GM23338 (cell line): ENCODE measurements around the gene SRGAP2C. TPM values are rescaled to one million over a fixed set of nuclear protein-coding genes. Genes with fewer than 3 reads are reported as not detected.
"Not testable (repeated sequence)": the region's sequence is repeated elsewhere in the genome, so short reads cannot be mapped to it uniquely, and the experiment has no call there.

Experiments
- ATAC-seq: fragments of 200-7000 bp; cut with Tn5 transposase; 3 replicates; pipeline ENCODE4 v1.9.1; 2020
- DNase-seq: peaks from one replicate; pipeline ENCODE4 v3.0.0-alpha.2; 2015; ENCODE audit warnings: low spot score
- H2AFZ ChIP-seq: fragments of 200-600 bp; sonication (generic); 2 replicates; pipeline ENCODE4 v1.8.0; 2016; ENCODE audit warnings: antibody characterized with exemption, mild to moderate bottlenecking, moderate library complexity
- H3F3A ChIP-seq: fragments of 200-600 bp; sonication (generic); replicated peaks from 2 replicates; pipeline ENCODE4 v1.8.0; 2017; ENCODE audit warnings: antibody characterized with exemption, mixed run types, low read depth
- H3K27ac ChIP-seq: fragments of 200-600 bp; sonication (generic); 2 replicates; pipeline ENCODE4 v1.6.1; 2016; ENCODE audit warnings: low read depth
- H3K27me3 ChIP-seq: fragments of 200-600 bp; sonication (generic); 2 replicates; pipeline ENCODE4 v1.8.0; 2016; ENCODE audit warnings: mild to moderate bottlenecking, mixed run types, moderate library complexity; ENCODE audit not compliant: insufficient read depth
- H3K36me3 ChIP-seq: fragments of 200-600 bp; sonication (generic); 2 replicates; pipeline ENCODE4 v1.8.0; 2016; ENCODE audit warnings: mild to moderate bottlenecking; ENCODE audit not compliant: insufficient read depth
- H3K4me1 ChIP-seq: fragments of 200-600 bp; sonication (generic); 2 replicates; pipeline ENCODE4 v1.8.0; 2016; ENCODE audit warnings: mild to moderate bottlenecking, moderate library complexity; ENCODE audit not compliant: insufficient read depth
- H3K4me2 ChIP-seq: fragments of 200-600 bp; sonication (generic); 2 replicates; pipeline ENCODE4 v1.7.1; 2017; ENCODE audit warnings: mixed run types
- H3K4me3 ChIP-seq: fragments of 200-600 bp; sonication (generic); 2 replicates; pipeline ENCODE4 v1.6.1; 2016; ENCODE audit warnings: mixed run types
- H3K79me2 ChIP-seq: fragments of 200-600 bp; sonication (generic); replicated peaks from 2 replicates; pipeline ENCODE4 v1.8.0; 2017; ENCODE audit warnings: mild to moderate bottlenecking; ENCODE audit not compliant: insufficient read depth
- H3K9me2 ChIP-seq: fragments of 200-600 bp; sonication (generic); 2 replicates; pipeline ENCODE4 v1.8.0; 2017; ENCODE audit not compliant: insufficient read depth
- H4K20me1 ChIP-seq: fragments of 200-600 bp; sonication (generic); replicated peaks from 2 replicates; pipeline ENCODE4 v1.8.0; 2017; ENCODE audit warnings: mild to moderate bottlenecking; ENCODE audit not compliant: insufficient read depth
- H3K27ac Mint-ChIP-seq: 2 replicates; pipeline ENCODE4 v1.8.0; 2020; ENCODE audit warnings: inconsistent platforms, mild to moderate bottlenecking, moderate library complexity, mixed read lengths
- H3K27me3 Mint-ChIP-seq: 3 replicates; pipeline ENCODE4 v1.8.0; 2022; ENCODE audit warnings: low read depth, mild to moderate bottlenecking, moderate library complexity, mixed read lengths, inconsistent platforms; ENCODE audit not compliant: insufficient read depth, poor library complexity
- H3K36me3 Mint-ChIP-seq: 3 replicates; pipeline ENCODE4 v1.8.0; 2021; ENCODE audit warnings: low read depth, mild to moderate bottlenecking, inconsistent platforms, moderate library complexity, mixed read lengths
- H3K4me1 Mint-ChIP-seq: 3 replicates; pipeline ENCODE4 v1.8.0; 2020; ENCODE audit warnings: mild to moderate bottlenecking, inconsistent platforms, mixed read lengths
- H3K4me3 Mint-ChIP-seq: 3 replicates; pipeline ENCODE4 v1.8.0; 2021; ENCODE audit warnings: moderate library complexity, mild to moderate bottlenecking, inconsistent platforms, mixed read lengths
- H3K9me3 Mint-ChIP-seq: 3 replicates; pipeline ENCODE4 v1.8.0; 2020; ENCODE audit warnings: moderate library complexity, mild to moderate bottlenecking, inconsistent platforms, mixed read lengths
- polyA plus RNA-seq: library from polyadenylated mRNA; unstranded; fragments of >200 nt; fragmentation: Nextera tagmentation; extraction: Ambion mirVana; gene quantifications from 2 replicates; pipeline ENCODE4 v1.2.1, GENCODE V29; 2016
- total RNA-seq: library from RNA; depleted of rRNA; stranded (reverse); fragments of >200 nt; shearing (Covaris generic); gene quantifications from 2 replicates; pipeline ENCODE4 v1.2.3, GENCODE V29; 2014

SRGAP2C gene
- total and polyA plus RNA-seq, 2 experiments from 2014 or later, result 18.0 to 20.4 TPM

DNA sequence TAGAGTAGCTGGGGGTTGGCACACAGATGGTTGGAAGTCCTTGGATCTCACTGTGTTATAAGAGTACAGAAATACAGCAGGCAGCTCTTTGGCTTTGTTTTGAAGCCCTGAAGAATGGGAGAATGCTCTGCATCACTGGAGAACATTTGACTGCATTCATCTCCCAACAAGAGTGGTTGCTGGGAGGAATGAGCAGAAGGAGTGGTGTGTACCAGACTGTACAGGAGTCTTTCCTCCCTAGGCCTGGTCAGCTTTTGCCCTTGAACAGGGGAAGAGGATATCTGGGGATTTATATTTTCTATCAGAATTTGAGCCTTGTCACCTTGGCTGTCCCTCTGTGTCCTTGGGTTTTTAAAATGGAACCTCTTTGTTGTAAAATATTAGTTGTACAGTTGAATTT lies 69.8 kb downstream of the SRGAP2C start:
- not testable (repeated sequence) for H3K36me3 Mint-ChIP-seq, H3K27me3 Mint-ChIP-seq, H3F3A ChIP-seq, H3K27ac ChIP-seq, H3K4me2 ChIP-seq, H3K9me3 Mint-ChIP-seq, H3K36me3 ChIP-seq, H3K4me1 ChIP-seq, H3K4me1 Mint-ChIP-seq, H3K79me2 ChIP-seq, DNase-seq, ATAC-seq, H3K9me2 ChIP-seq, H3K4me3 ChIP-seq, H3K4me3 Mint-ChIP-seq, H3K27me3 ChIP-seq, H2AFZ ChIP-seq, H3K27ac Mint-ChIP-seq, H4K20me1 ChIP-seq

DNA sequence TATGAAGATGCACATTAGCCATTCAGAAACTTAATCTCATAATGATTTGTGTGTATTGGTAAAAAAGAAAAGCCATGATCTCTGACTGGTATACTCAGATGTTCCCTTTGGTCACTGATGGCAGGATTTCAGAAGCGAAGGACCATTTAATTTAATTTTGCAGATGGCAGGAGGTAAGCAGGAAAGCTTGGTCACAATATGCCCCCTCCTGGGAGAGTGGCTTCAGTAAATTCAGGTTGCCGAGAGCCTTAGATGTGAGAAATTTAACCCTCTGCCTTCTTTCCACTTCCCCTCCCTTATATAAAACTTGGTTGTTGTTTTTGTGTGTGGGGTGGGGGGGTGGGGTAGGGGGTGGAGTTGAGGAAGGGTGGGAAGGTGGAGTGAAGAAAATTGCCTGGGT lies 72.9 kb downstream of the SRGAP2C start:
- not testable (repeated sequence) for H3K4me1 Mint-ChIP-seq, H3K36me3 Mint-ChIP-seq, H3K4me1 ChIP-seq, H3K79me2 ChIP-seq, H3K36me3 ChIP-seq, H3K4me2 ChIP-seq, H3K27me3 ChIP-seq, H3K9me2 ChIP-seq, H3K4me3 Mint-ChIP-seq, H2AFZ ChIP-seq, H3F3A ChIP-seq, DNase-seq, H3K4me3 ChIP-seq, H3K27ac ChIP-seq, H3K27me3 Mint-ChIP-seq, H3K9me3 Mint-ChIP-seq, H3K27ac Mint-ChIP-seq, H4K20me1 ChIP-seq
- ATAC-seq, result peak; percentile 47

GRCh38 chr1:121258134-121258533 lies 73.4 kb downstream of the SRGAP2C start:
- not testable (repeated sequence) for H3K4me1 Mint-ChIP-seq, H3F3A ChIP-seq, ATAC-seq, H3K9me2 ChIP-seq, H3K27ac ChIP-seq, H3K4me3 ChIP-seq, H3K27me3 Mint-ChIP-seq, H3K9me3 Mint-ChIP-seq, H4K20me1 ChIP-seq, H3K36me3 Mint-ChIP-seq, H3K27ac Mint-ChIP-seq, H2AFZ ChIP-seq, H3K79me2 ChIP-seq, H3K4me1 ChIP-seq, H3K4me2 ChIP-seq, H3K4me3 Mint-ChIP-seq, DNase-seq, H3K27me3 ChIP-seq, H3K36me3 ChIP-seq

DNA sequence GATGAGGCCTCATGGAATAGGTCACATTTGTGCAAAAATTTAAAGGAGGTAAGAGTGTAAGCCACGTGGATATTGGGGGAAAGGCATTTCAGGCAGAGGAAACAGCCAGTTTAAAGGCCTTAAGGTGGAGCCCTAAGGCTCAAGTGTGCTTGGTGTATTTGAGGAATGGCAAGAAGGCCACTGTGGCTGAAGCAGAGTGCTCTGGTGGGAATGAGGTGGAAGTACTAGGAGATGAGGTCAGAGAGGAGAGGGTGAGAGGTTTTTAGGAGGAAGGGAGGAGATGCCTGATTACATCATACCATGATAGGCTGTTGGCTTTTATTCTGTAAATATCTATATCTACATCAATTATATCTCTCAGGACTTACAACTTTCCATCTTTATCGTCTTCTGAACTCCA lies 75.4 kb downstream of the SRGAP2C start:
- H3K9me3 Mint-ChIP-seq, H3K27me3 ChIP-seq, H3K4me2 ChIP-seq, H3K4me3 Mint-ChIP-seq, H3K27me3 Mint-ChIP-seq, H3K4me1 Mint-ChIP-seq, H3K36me3 Mint-ChIP-seq, H3F3A ChIP-seq, H4K20me1 ChIP-seq, H3K9me2 ChIP-seq, H2AFZ ChIP-seq, H3K4me1 ChIP-seq, H3K79me2 ChIP-seq, H3K27ac ChIP-seq, DNase-seq, H3K4me3 ChIP-seq, H3K36me3 ChIP-seq: not testable (repeated sequence)
- 0 out of 2 replicates have a peak overlapping the region, but pooled peaks have one; percentile 48 for H3K27ac Mint-ChIP-seq
- ATAC-seq, result peak; percentile 35; the same call in 2 of the 3 replicates

GRCh38 chr1:121262163-121262562 lies 77.4 kb downstream of the SRGAP2C start:
- not testable (repeated sequence) for H3K27ac Mint-ChIP-seq, ATAC-seq, H4K20me1 ChIP-seq, H3K4me3 Mint-ChIP-seq, H3K9me2 ChIP-seq, H3K36me3 ChIP-seq, H3K27me3 ChIP-seq, H3K79me2 ChIP-seq, H3K9me3 Mint-ChIP-seq, H3K4me3 ChIP-seq, H3K4me1 ChIP-seq, DNase-seq, H3K27ac ChIP-seq, H3F3A ChIP-seq, H3K4me1 Mint-ChIP-seq, H2AFZ ChIP-seq, H3K36me3 Mint-ChIP-seq, H3K27me3 Mint-ChIP-seq, H3K4me2 ChIP-seq

- H2AFZ ChIP-seq, H3K79me2 ChIP-seq, H4K20me1 ChIP-seq, H3K4me2 ChIP-seq, H3F3A ChIP-seq, H3K4me1 Mint-ChIP-seq, H3K9me2 ChIP-seq, H3K27me3 ChIP-seq, H3K9me3 Mint-ChIP-seq, H3K36me3 Mint-ChIP-seq, H3K36me3 ChIP-seq, H3K4me1 ChIP-seq, H3K27me3 Mint-ChIP-seq, H3K27ac ChIP-seq, DNase-seq, H3K27ac Mint-ChIP-seq, H3K4me3 ChIP-seq, H3K4me3 Mint-ChIP-seq, ATAC-seq: not testable (repeated sequence)
These were observed 79.0 kb downstream of the SRGAP2C start for GRCh38 chr1:121263789-121264244.

- not testable (repeated sequence) for H3K27me3 ChIP-seq, H2AFZ ChIP-seq, H3K4me2 ChIP-seq, H3K9me3 Mint-ChIP-seq, H3K27ac ChIP-seq, H3K27ac Mint-ChIP-seq, H3K4me3 Mint-ChIP-seq, H3K4me1 Mint-ChIP-seq, H3K4me3 ChIP-seq, H3K27me3 Mint-ChIP-seq, H3F3A ChIP-seq, H3K79me2 ChIP-seq, DNase-seq, H3K36me3 ChIP-seq, H3K4me1 ChIP-seq, H3K36me3 Mint-ChIP-seq, H4K20me1 ChIP-seq, H3K9me2 ChIP-seq, ATAC-seq
These were observed 82.3 kb downstream of the SRGAP2C start for GRCh38 chr1:121267072-121267471.
